ENCODE results near the gene LIMA1. TPM values are rescaled to one million over a fixed set of nuclear protein-coding genes. Genes with fewer than 3 reads are reported as not detected.
"Not testable (repeated sequence)": the region's sequence is repeated elsewhere in the genome, so short reads cannot be mapped to it uniquely, and the experiment has no call there.

LIMA1 gene
- total RNA-seq, 1 donor from 2014 or later: 66.1 TPM

GRCh38 chr12:50285253-50285652 is 1.9 kb upstream of the LIMA1 start:
- no peak for DNase-seq

- peak; percentile 60 for DNase-seq
Measured at GRCh38 chr12:50282721-50283228, 545 bp downstream of the LIMA1 start.

GRCh38 chr12:50279501-50279900 is 3.8 kb downstream of the LIMA1 start:
- DNase-seq: no peak

GRCh38 chr12:50276912-50277671 is 6.2 kb downstream of the LIMA1 start:
- DNase-seq: no peak

DNA sequence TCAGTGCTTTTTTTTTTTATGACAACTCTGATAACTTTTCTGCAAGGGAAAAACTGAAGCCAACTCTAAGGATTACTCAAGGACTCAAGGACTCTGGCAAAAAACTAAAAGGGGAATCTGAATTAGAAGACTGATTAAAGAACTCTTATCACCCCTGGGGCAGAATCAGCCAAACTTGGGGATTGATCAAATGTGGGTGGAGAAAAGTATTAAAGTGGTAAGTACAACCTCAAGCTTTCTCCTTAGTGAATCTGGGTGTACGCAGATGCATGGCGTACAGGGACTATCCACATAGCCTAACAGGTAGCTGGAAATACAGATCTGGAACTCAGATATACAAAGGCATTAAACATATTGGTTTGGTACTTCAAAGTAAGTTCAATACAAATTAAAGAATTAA is 7.3 kb downstream of the LIMA1 start:
- no peak for DNase-seq

GRCh38 chr12:50275556-50275955 is 7.8 kb downstream of the LIMA1 start:
- DNase-seq: no peak

GRCh38 chr12:50275127-50275526 is 8.2 kb downstream of the LIMA1 start:
- DNase-seq: not testable (repeated sequence)

- no peak for DNase-seq
Measured at GRCh38 chr12:50271724-50272247, 11.5 kb downstream of the LIMA1 start.

DNA sequence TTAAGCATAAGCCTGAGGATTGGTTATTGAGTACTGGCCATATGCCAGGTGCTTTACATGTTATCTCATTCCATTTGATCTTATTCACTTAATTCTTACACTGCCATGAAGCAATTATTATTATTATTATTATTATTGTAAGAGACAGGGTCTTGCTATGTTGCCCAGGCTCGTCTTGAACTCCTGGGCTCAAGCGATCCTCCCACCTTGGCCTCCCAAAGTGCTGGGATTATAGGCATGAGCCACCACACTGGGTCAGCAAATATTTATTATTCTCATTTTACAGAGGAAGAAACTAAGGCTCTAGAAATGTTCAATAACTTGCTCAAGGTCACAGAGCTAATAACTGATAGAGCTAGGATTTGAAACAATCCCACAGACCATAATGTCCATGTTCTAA is 14.8 kb downstream of the LIMA1 start:
- no peak for DNase-seq

DNA sequence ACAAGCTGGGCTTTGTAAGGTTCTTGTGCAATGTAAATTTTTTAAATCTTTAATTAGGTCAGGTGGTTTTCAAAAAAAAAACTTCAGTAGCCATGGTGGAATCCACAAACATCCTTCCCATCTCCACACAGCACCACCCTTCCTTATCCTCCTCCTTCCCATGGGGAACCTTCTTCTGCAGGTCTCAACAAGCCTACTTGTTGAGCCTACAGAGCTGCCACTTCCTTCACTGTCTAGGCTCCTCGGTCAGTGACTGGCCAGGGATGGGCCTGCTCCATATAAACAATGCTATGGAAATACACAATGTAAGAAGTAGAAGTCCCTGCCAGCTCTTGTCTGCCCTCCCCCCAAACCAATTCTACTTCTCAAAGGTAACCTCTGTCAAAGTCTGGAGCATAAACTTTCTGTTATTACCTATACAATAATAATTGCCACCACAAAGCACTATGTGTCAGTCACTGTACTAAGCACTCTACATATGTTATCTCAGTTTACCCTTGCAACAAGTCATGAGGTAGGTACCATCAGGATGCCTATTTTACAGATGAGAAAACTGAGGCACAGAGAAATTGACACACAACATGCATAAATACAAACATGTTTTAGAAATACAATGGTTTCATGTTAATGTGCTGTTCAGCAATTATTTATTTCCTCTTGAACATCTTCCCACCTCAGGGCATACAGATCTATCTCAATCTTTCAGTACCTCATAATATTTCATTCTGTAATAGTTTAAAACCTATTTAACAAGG is 17.4 kb downstream of the LIMA1 start:
- no peak for DNase-seq

GRCh38 chr12:50263832-50264231 is 19.5 kb downstream of the LIMA1 start:
- no peak for DNase-seq

GRCh38 chr12:50261654-50262053 is 21.7 kb downstream of the LIMA1 start:
- DNase-seq: no peak

GRCh38 chr12:50258167-50258551 is 25.2 kb downstream of the LIMA1 start:
- DNase-seq: peak; percentile 19

GRCh38 chr12:50257236-50258166 is 25.8 kb downstream of the LIMA1 start:
- DNase-seq: peak; percentile 74

GRCh38 chr12:50256761-50257160 is 26.6 kb downstream of the LIMA1 start:
- DNase-seq: no peak

DNA sequence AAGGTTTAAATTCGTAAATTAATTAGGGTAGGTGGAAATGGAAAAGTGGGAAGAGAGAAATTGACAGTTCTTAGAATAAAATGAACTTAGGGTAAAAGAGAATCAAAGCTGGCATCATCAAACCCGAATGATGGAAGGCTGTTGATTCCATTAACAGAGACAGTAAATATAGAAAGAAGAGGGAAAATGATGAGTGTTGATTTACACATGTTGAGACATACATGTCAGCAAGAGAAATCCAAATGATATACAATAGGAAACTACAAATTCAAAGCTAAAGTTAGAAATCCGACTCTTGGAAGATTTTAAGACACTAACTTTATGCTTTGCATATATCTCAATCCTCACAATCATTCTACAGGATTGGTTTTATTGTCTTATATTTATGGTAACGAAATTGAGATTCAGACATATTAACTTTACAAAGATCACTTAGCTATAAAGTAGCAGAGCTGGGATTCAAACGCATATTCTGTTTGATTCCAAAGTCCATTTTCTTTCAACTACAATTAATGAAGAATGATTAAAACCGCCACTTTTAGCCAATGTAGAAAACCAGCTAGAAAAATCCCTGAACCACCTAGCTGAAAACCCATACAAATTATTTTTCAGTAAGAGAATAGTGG is 30.2 kb downstream of the LIMA1 start:
- no peak for DNase-seq

DNA sequence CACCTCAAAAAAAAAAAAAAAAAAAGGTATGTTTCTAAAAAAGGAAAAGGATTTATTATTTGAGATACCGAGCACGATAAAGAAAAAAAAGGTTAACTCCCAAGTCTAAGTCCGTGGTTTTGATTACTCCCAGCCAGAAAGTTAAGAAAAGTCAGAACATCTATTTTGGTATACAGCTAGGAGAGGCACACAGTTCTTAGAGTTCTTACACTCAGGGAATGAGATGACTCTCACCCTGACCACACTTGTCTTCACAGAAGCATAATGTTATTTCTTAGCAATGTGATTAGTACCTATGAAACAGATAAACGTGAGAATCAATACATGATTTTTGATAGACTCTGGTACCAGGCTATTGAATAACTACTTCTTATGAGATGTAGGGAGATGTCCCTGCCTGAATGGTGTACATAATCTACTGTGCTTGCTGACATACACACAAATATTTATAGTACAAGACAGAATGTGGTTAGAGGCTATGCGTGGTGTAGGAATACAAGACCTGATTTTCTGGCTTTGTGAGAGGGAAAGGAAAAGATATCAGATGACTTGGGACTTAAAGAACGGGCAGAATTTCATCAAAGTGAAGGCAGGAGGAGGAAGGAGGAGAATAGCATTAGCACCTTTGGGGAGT is 31.6 kb downstream of the LIMA1 start:
- peak; percentile 37 for DNase-seq

DNA sequence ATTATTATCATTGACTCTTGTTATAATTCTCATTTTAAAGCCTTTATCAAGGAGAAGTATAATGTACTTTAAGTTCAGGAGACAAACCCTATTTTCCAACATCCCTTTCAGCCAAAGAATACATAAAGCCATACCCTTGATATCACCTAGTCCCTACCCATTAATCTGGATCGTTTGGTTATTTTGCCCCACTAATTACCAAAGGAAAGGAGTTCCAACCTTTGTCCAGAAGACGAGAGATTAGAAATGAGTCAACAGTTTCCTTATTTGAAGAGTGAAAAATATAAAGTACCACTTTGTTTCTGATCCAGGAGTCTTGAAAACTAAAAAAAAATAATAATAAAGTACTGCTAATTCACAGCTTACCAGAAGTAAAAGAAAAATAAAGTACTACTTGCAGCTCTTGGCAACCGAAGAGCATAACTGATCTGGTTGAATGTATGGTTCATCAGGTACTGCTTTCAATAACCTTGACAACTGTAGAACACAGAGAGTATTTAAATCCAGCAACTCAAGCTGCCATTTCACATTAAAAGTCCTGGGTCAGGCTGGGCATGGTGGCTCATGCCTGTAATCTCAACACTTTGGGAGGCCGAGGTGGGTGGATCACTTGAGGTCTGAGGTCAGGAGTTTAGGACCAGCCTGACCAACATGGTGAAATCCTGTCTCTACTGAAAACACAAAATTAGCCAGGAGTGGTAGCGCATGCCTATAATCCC is 33.7 kb downstream of the LIMA1 start:
- no peak for DNase-seq

DNA sequence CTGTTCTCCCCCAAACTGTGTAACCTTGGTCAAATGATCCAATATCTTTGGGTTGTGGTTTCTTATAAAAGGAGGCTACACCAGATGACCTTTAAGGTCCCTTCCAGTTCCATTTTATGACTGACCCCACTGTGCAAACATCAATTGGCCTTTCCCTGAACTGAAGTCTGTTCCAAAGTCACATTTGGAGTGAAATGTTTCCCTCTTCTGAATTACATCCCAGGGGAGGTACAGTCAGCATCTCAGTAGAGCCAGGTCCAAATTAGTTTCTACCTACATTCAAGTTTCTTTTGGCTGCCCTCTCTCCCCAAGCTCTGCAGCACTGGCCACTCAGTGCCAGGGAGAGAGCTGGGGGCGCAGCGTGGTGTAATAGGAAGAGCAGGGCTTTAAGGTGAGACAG is 34.4 kb downstream of the LIMA1 start:
- DNase-seq: no peak

DNA sequence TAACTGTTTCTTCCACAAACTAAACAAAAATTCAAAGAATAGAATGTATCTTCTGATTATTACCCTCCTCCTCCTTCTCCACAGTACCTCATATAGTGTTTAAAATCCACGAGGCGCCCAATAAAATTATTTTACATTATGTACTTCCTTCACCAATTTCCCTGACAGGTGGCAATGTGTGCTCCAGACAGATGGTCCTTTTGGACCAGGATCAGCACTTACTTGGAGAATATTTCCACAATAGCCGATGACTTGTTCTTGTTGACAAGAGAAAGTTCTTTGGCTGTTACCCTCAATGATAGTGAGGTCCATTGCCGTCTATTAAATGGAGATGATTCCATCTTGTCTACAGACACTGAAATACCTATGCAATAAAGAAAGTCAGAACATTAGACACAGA is 34.9 kb downstream of the LIMA1 start:
- no peak for DNase-seq

DNA sequence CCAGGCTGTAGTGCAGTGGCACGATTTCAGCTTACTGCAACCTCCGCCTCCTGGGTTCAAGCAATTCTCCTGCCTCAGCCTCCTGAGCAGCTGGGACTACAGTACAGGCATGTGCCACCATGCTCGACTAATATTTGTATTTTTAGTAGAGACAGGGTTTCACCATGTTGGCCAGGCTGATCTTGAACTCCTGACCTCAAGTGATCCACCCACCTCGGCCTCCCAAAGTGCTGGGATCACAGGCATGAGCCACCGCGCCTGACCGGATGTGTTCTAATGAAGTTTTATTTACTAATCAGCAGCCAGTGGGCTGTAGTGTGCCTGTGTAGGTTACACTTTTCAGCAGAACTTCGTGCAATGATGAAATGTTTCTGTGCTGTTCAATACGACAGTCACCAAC is 35.7 kb downstream of the LIMA1 start:
- DNase-seq: not testable (repeated sequence)

Data from tongue (tissue), 2 donors.